Pons (tissue), 1 donor: ENCODE results near the gene BCL10.

Experiments
- DNase-seq: peaks from one replicate; pipeline ENCODE4 v3.0.0-alpha.2; 2016; ENCODE audit warnings: low spot score

Gene BCL10

DNA sequence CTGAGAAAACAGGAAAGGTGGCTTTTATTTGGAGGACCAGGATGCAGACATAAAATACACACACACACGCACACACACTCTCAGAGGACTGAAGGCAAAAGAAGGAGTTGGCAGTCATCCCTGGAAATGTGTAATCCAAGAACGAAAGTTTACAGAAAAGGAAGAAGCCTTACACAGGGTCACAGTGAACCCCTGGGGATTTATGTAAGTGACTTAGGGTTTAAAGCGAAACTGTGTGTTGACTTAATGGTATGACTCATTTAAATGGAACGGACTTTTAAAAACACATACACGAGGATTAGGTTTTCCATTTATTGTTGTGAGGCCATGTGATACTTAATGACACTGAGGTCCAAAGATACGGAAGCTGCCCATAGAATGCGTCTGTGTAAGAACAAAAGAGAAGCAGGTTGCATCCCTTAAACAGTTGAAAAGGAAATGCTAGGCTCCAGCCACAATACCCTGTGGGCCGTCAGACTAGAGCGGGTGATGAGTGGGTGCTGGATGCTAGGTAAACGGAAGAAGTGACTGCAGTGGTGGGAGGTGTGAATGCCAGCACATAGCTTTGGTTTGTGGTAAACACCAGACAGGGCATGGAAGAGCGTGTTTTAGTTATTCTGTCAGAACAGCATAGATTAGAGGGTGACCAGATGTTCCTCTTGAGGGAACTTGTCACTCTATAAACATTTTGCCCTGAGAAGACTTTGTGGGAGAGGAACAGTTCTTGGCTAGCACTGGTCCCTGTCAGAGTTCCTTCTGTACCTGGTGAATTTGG lies 21.6 kb upstream of the BCL10 start:
- DNase-seq: peak; percentile 32

- no peak for DNase-seq
Observed at GRCh38 chr1:85297538-85297854, 21.1 kb upstream of the BCL10 start.

- no peak for DNase-seq
Observed at GRCh38 chr1:85296980-85297379, 20.5 kb upstream of the BCL10 start.

DNA sequence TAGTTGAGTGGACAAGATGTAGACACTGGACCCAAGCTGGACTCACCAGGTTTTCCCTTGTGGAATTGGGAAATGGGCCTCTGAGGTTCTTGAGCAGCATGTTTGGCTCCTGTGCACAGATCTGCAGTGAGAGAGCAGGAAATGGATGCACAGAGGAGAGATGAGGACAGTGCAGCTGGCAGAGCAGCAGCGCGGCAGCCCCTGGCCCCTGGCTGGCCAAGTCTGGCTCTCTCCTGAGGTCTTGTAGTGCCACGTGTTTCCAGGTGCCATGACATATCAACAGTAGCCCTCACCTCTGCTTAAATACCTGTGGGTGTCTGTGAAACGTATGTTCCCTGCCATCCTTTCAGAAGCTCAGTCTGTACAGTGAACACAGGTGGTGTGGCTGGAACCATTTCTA lies 19.2 kb upstream of the BCL10 start:
- DNase-seq: no peak

DNA sequence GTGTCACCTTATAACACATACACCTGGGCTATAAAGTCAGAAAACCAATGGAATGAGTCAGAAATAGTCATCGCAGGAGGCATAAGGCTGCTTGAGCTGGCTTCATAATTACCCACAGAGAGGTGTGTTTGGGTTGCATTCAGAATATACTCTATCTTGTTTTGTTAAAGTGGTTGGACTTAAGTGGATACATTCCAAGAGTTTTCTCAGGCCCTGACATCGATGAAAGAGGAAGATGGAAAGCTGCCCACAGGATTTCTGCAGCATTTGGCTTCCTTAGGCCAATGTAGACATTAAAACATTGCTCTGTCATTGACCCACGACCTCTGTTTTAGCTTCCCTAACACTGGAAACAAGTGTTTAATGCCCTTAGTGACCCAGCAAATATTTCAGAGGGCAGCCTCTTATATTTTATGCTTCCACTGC lies 18.6 kb upstream of the BCL10 start:
- DNase-seq: no peak

GRCh38 chr1:85290826-85291225 lies 14.4 kb upstream of the BCL10 start:
- DNase-seq: no peak

DNA sequence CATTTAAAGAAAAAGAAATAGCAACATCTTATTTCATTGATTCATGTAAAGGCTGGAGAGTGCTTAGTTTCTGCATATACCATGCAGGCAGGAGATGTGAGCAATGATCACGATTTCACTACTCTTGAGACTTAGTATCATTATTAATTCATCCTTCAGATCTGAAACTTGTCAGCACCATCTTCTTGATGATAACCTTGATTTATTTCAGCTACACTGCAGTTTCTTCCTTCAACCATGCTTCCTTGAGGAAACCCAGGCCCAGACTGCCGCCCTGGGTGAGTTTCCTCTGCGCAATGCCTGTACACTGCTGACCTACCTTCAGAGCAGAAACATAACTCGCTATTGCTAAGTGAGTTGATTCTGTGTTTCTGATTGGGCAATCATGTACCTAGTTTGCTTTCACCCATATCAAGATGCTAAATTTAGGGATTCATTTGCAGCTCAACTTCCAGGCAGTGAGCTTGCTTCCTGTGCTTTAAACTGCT lies 13.5 kb upstream of the BCL10 start:
- no peak for DNase-seq

- no peak for DNase-seq
Observed at GRCh38 chr1:85289207-85289847, 12.9 kb upstream of the BCL10 start.

GRCh38 chr1:85284202-85284601 lies 7.8 kb upstream of the BCL10 start:
- no peak for DNase-seq

DNA sequence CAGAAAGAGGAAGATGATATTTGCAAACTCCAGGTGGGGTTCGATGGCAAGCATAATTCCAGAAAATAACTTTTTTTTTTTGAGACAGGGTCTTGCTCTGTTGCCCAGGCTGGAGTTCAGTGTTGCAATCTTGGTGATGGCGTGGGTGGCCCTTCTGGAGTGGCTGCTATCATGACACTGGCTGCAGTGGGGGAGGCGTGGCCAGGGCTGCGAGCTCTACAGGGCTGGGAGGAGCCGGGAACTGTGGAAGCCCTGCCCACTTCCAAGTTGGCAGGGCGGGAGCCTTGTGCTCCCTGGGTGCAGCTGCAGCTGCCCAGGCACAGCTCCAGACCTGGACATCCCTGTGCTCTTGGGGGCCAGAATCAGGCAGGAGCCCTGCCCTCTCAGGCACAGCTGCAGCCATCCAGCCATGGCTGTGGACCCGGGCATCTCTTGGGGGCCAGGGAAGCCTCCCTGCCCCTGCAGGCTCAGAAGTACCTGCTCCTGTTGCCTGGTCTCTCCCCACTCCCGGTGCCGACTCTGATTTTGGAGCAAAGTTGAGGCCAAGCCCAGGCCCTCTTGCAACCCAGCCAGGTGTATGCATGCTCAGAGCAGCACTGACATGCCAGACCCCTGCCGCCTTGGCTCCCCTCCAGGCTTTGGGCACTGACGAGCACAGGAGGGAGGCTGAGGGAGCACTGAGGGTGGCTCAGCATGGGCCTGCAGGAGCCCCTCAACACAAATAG lies 7.2 kb upstream of the BCL10 start:
- DNase-seq: no peak

GRCh38 chr1:85282424-85282823 lies 6.0 kb upstream of the BCL10 start:
- no peak for DNase-seq

DNA sequence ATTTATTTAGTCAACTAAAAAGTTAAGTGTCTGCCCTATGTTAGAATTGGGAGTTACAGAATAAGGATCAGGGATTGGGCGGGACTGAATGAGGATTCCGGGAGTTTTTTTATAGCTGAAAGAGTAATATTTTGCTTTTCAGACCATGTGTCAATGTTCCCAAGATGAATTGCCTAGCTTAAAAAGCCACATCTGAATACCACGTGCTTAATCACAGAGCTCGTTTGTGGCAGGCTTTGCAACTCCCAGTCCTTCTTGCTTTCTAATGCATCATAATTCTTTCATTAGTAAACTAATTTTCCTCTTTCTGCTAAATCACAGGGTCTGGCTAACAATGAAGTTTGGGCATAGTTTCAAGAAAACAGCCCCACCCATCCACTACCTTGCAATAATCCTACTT lies 4.2 kb upstream of the BCL10 start:
- DNase-seq: no peak

- no peak for DNase-seq
Observed at GRCh38 chr1:85279458-85280080, 3.1 kb upstream of the BCL10 start.

- DNase-seq: peak; percentile 31
Observed at GRCh38 chr1:85278853-85279314, 2.5 kb upstream of the BCL10 start.

DNA sequence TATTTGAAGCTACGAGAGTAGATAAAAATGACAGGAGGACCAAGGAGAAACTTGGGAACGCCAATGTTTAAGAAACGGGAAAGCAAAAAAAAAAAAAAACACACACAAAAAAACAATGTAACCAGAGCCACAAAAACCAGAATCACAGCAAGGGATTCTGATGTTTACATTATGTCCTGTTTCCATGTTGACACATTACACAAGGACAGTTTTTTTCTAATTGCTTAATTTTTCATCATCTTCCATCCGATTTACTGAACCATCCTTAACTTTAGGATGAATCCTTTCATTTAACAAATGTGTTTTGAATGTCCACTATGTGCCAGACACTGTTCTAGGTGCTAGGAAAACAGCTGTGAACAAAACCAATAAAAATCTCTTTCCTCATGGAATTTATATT lies 1.4 kb upstream of the BCL10 start:
- DNase-seq: no peak

GRCh38 chr1:85276978-85277639 lies 677 bp upstream of the BCL10 start:
- no peak for DNase-seq

- DNase-seq: no peak
Observed at GRCh38 chr1:85275701-85276214, 674 bp downstream of the BCL10 start.

GRCh38 chr1:85274969-85275453 lies 1.4 kb downstream of the BCL10 start:
- no peak for DNase-seq

GRCh38 chr1:85273397-85273796 lies 3.0 kb downstream of the BCL10 start:
- no peak for DNase-seq

DNA sequence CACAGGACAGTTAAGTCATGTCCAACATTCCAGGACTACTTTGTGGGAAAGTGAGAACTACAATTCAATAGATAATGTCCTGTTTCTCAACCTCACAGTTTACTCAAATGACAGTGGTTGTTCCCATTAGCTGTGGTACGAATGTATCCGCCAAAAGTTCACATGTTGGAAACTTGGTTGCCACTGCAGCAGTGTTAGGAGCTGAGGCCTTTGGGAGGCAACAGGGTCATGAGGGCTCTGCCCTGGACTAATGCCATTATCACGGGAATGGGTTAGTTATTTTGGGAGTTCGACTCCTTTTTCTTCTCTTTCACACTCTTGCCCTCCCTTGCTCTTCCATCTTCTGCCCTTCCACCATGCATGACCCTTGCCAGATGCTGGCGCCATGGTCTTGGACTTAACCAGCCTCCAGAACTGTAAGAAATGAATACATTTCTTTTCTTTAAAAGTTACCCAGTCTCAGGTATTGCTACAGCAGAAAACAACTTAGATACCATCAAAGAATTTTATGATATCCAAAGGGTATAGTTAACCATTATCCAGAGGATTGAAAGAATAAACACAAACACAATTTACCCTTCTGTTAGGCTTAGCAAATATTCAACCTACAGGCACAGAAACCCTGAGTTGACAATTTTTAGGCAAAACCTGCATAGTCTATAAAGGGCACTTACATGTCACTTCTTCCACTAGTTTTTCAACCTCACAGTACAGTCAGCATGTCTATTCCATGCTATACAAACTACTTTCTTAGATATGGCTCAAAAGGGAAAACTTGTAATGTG lies 7.4 kb downstream of the BCL10 start:
- DNase-seq: no peak

- DNase-seq: no peak
Observed at GRCh38 chr1:85267313-85267712, 9.1 kb downstream of the BCL10 start.
